HG03097 (cell line): ENCODE results near the gene NLRC3.

ENCODE experiments used
- ATAC-seq: cut with Tn5 transposase; IDR thresholded peaks from one replicate; pipeline ENCODE4 v1.9.1; 2021; ENCODE audit not compliant: unreplicated experiment, low FRiP score

The NLRC3 gene

GRCh38 chr16:3599121-3599520 lies 21.9 kb upstream of the NLRC3 start:
- no peak for ATAC-seq

- ATAC-seq: no peak
These were observed 21.0 kb upstream of the NLRC3 start for GRCh38 chr16:3598236-3598635.

GRCh38 chr16:3597676-3598075 lies 20.5 kb upstream of the NLRC3 start:
- ATAC-seq: no peak

- ATAC-seq: no peak
These were observed 20.0 kb upstream of the NLRC3 start for GRCh38 chr16:3597226-3597625.

GRCh38 chr16:3596101-3596861 lies 19.1 kb upstream of the NLRC3 start:
- ATAC-seq: no peak

GRCh38 chr16:3595521-3596021 lies 18.4 kb upstream of the NLRC3 start:
- ATAC-seq: no peak

GRCh38 chr16:3595110-3595486 lies 17.9 kb upstream of the NLRC3 start:
- ATAC-seq: no peak

GRCh38 chr16:3594316-3595109 lies 17.3 kb upstream of the NLRC3 start:
- ATAC-seq: no peak

GRCh38 chr16:3592559-3592958 lies 15.4 kb upstream of the NLRC3 start:
- no peak for ATAC-seq

- no peak for ATAC-seq
These were observed 14.8 kb upstream of the NLRC3 start for GRCh38 chr16:3591991-3592390.

GRCh38 chr16:3591436-3591803 lies 14.2 kb upstream of the NLRC3 start:
- no peak for ATAC-seq

- no peak for ATAC-seq
These were observed 13.7 kb upstream of the NLRC3 start for GRCh38 chr16:3590736-3591435.

- ATAC-seq: no peak
These were observed 12.9 kb upstream of the NLRC3 start for GRCh38 chr16:3589991-3590701.

- no peak for ATAC-seq
These were observed 12.3 kb upstream of the NLRC3 start for GRCh38 chr16:3589441-3589921.

- ATAC-seq: no peak
These were observed 11.8 kb upstream of the NLRC3 start for GRCh38 chr16:3589001-3589400.

GRCh38 chr16:3587547-3588110 lies 10.4 kb upstream of the NLRC3 start:
- ATAC-seq: no peak

GRCh38 chr16:3584412-3584811 lies 7.2 kb upstream of the NLRC3 start:
- ATAC-seq: no peak

GRCh38 chr16:3583303-3584038 lies 6.3 kb upstream of the NLRC3 start:
- ATAC-seq: no peak
